DOHH2 (cell line): Measurements from ENCODE around the gene TRIM21.

Experiments used
- CTCF ChIP-seq: fragments of 200-600 bp; sonication (generic); IDR thresholded peaks from one replicate; pipeline ENCODE4 v1.5.1; 2014; ENCODE audit warnings: antibody characterized with exemption, mild to moderate bottlenecking, low read depth, low read length; ENCODE audit not compliant: poor library complexity, severe bottlenecking
- EZH2phosphoT487 ChIP-seq: fragments of 200-600 bp; sonication (generic); IDR thresholded peaks from 2 replicates; pipeline ENCODE4 v1.6.1; 2017; ENCODE audit warnings: borderline replicate concordance, mild to moderate bottlenecking, antibody characterized with exemption, low read length, moderate library complexity, mixed read lengths

- TF ChIP-seq CTCF = no peak
- TF ChIP-seq EZH2phosphoT487 = no peak
These were observed 42.9 kb upstream of the TRIM21 start for GRCh38 chr11:4436411-4436810.
